HG02798 (cell line): ENCODE measurements around the gene WFDC11.
"Not testable (repeated sequence)": the region's sequence is repeated elsewhere in the genome, so short reads cannot be mapped to it uniquely, and the experiment has no call there.

Source experiments
- ATAC-seq: cut with Tn5 transposase; IDR thresholded peaks from one replicate; pipeline ENCODE4 v1.9.1; 2021; ENCODE audit warnings: mild to moderate bottlenecking; ENCODE audit not compliant: unreplicated experiment, poor library complexity

WFDC11 gene

GRCh38 chr20:45670139-45670538 lies at the start of gene WFDC11:
Gene WFDC11, minus strand, starts transcription at chr20:45670239. Its CDS starts 19,639 bp downstream, at chr20:45650600.
- ATAC-seq, result no peak

- not testable (repeated sequence) for ATAC-seq
These were observed 46.2 kb upstream of the WFDC11 start for GRCh38 chr20:45716141-45716688.

GRCh38 chr20:45704969-45705637 lies 35.1 kb upstream of the WFDC11 start, which contains the start of gene WFDC10B:
Gene WFDC10B, minus strand, starts transcription at chr20:45705019. Its CDS starts 19,027 bp downstream, at chr20:45685992.
- ATAC-seq, result no peak

GRCh38 chr20:45701873-45702272 lies 31.8 kb upstream of the WFDC11 start, which contains the start of gene WFDC13:
Gene WFDC13, plus strand, starts transcription at chr20:45702038. Its CDS starts 86 bp downstream, at chr20:45702124.
- no peak for ATAC-seq

GRCh38 chr20:45701104-45701503 lies 31.1 kb upstream of the WFDC11 start:
- no peak for ATAC-seq

- no peak for ATAC-seq
These were observed 25.5 kb upstream of the WFDC11 start for GRCh38 chr20:45695496-45695895.

GRCh38 chr20:45693346-45693745 lies 23.3 kb upstream of the WFDC11 start:
- not testable (repeated sequence) for ATAC-seq

GRCh38 chr20:45685896-45686295 lies 15.9 kb upstream of the WFDC11 start:
- ATAC-seq, result no peak

GRCh38 chr20:45679650-45680049 lies 9.6 kb upstream of the WFDC11 start:
- no peak for ATAC-seq

- ATAC-seq, result no peak
These were observed 2.7 kb upstream of the WFDC11 start for GRCh38 chr20:45672765-45673164.

- ATAC-seq, result not testable (repeated sequence)
These were observed 13.0 kb downstream of the WFDC11 start for GRCh38 chr20:45657038-45657437.

- not testable (repeated sequence) for ATAC-seq
These were observed 18.3 kb downstream of the WFDC11 start for GRCh38 chr20:45651726-45652125.

GRCh38 chr20:45649312-45649863 lies 20.7 kb downstream of the WFDC11 start:
- ATAC-seq, result no peak

GRCh38 chr20:45647441-45648050 lies 22.5 kb downstream of the WFDC11 start:
- ATAC-seq, result no peak

- no peak for ATAC-seq
These were observed 23.2 kb downstream of the WFDC11 start for GRCh38 chr20:45646875-45647274.

GRCh38 chr20:45645869-45646268 lies 24.2 kb downstream of the WFDC11 start:
- ATAC-seq, result not testable (repeated sequence)

- ATAC-seq, result not testable (repeated sequence)
These were observed 29.0 kb downstream of the WFDC11 start for GRCh38 chr20:45641076-45641475.

- ATAC-seq, result no peak
These were observed 30.4 kb downstream of the WFDC11 start for GRCh38 chr20:45639687-45640086.

- no peak for ATAC-seq
These were observed 33.5 kb downstream of the WFDC11 start for GRCh38 chr20:45636513-45636912.

GRCh38 chr20:45631184-45631583 lies 38.9 kb downstream of the WFDC11 start, which contains the start of gene WFDC9:
Gene WFDC9, minus strand, starts transcription at chr20:45631284. Its CDS starts 21,103 bp downstream, at chr20:45610181.
- no peak for ATAC-seq

GRCh38 chr20:45630371-45630770 lies 39.7 kb downstream of the WFDC11 start:
- no peak for ATAC-seq
